Measurements from ENCODE around the gene HSD11B1.

Gene HSD11B1

GRCh38 chr1:209756615-209757445, 52.2 kb downstream of the HSD11B1 start:
- DNase-seq, result peak; percentile 63

GRCh38 chr1:209758400-209758799, 53.8 kb downstream of the HSD11B1 start:
- DNase-seq, result no peak

- no peak for DNase-seq
Measured at GRCh38 chr1:209759829-209760359, 55.2 kb downstream of the HSD11B1 start.

GRCh38 chr1:209761011-209761635, 56.5 kb downstream of the HSD11B1 start:
- DNase-seq, result no peak

- DNase-seq, result peak; percentile 46
Measured at GRCh38 chr1:209766051-209766450, 61.4 kb downstream of the HSD11B1 start.

- DNase-seq, result peak; percentile 64
Measured at GRCh38 chr1:209767096-209767495, 62.5 kb downstream of the HSD11B1 start.

GRCh38 chr1:209767706-209768105, 63.1 kb downstream of the HSD11B1 start:
- no peak for DNase-seq

- peak; percentile 97 for DNase-seq
Measured at GRCh38 chr1:209768354-209768774, 63.7 kb downstream of the HSD11B1 start.

GRCh38 chr1:209769171-209769904, 64.7 kb downstream of the HSD11B1 start:
- peak; percentile 91 for DNase-seq

GRCh38 chr1:209769971-209770370, 65.3 kb downstream of the HSD11B1 start:
- no peak for DNase-seq

GRCh38 chr1:209770636-209771415, 66.2 kb downstream of the HSD11B1 start:
- no peak for DNase-seq

GRCh38 chr1:209772126-209772525, 67.5 kb downstream of the HSD11B1 start:
- DNase-seq, result no peak

- DNase-seq, result no peak
Measured at GRCh38 chr1:209774592-209774991, 69.9 kb downstream of the HSD11B1 start.

- no peak for DNase-seq
Measured at GRCh38 chr1:209775678-209776077, 71.0 kb downstream of the HSD11B1 start.

- no peak for DNase-seq
Measured at GRCh38 chr1:209777587-209777986, 72.9 kb downstream of the HSD11B1 start.

GRCh38 chr1:209778102-209778501, 73.5 kb downstream of the HSD11B1 start:
- DNase-seq, result no peak

GRCh38 chr1:209780268-209780667, 75.6 kb downstream of the HSD11B1 start:
- DNase-seq, result no peak

- DNase-seq, result no peak
Measured at GRCh38 chr1:209783386-209783785, 78.7 kb downstream of the HSD11B1 start.

Data from activated CD4-positive, alpha-beta T cell treated with anti-CD3 and anti-CD28 coated beads, Interleukin-2, amount 50 U/mL, for 16 hours (primary cell).